GM19043 (cell line): ENCODE data around the gene SCD.
"Not testable (repeated sequence)": the region's sequence is repeated elsewhere in the genome, so short reads cannot be mapped to it uniquely, and the experiment has no call there.

Experiments
- ATAC-seq: cut with Tn5 transposase; IDR thresholded peaks from one replicate; pipeline ENCODE4 v1.9.1; 2021; ENCODE audit warnings: low read depth; ENCODE audit not compliant: unreplicated experiment

Gene SCD

GRCh38 chr10:100346765-100347567, at the start of gene SCD:
TSS of gene SCD (plus strand) at chr10:100347233. CDS start at chr10:100347505, 272 bp downstream.
- peak; percentile 93 for ATAC-seq

- no peak for ATAC-seq
Measured at GRCh38 chr10:100297242-100297641, 49.8 kb upstream of the SCD start.

GRCh38 chr10:100301123-100301522, 45.9 kb upstream of the SCD start:
- not testable (repeated sequence) for ATAC-seq

- ATAC-seq, result no peak
Measured at GRCh38 chr10:100303724-100304319, 43.2 kb upstream of the SCD start.

- no peak for ATAC-seq
Measured at GRCh38 chr10:100304414-100304813, 42.6 kb upstream of the SCD start.

GRCh38 chr10:100306861-100307260, 40.2 kb upstream of the SCD start:
- no peak for ATAC-seq

- ATAC-seq, result no peak
Measured at GRCh38 chr10:100307684-100308083, 39.3 kb upstream of the SCD start.

- no peak for ATAC-seq
Measured at GRCh38 chr10:100311298-100311697, 35.7 kb upstream of the SCD start.

GRCh38 chr10:100315615-100316014, 31.4 kb upstream of the SCD start:
- ATAC-seq, result no peak

- ATAC-seq, result no peak
Measured at GRCh38 chr10:100318207-100318606, 28.8 kb upstream of the SCD start.

GRCh38 chr10:100319707-100320402, 27.2 kb upstream of the SCD start:
- ATAC-seq, result no peak

GRCh38 chr10:100325158-100325557, 21.9 kb upstream of the SCD start:
- ATAC-seq, result no peak

- ATAC-seq, result peak; percentile 99
Measured at GRCh38 chr10:100327007-100327717, 19.9 kb upstream of the SCD start.

GRCh38 chr10:100327718-100328009, 19.4 kb upstream of the SCD start:
- no peak for ATAC-seq

- ATAC-seq, result no peak
Measured at GRCh38 chr10:100328198-100328597, 18.8 kb upstream of the SCD start.

GRCh38 chr10:100330079-100330478, 17.0 kb upstream of the SCD start, which contains the start of gene PKD2L1:
TSS of gene PKD2L1 (minus strand) at chr10:100330228. CDS start at chr10:100330103, 125 bp downstream.
- ATAC-seq, result no peak

GRCh38 chr10:100333106-100333505, 13.9 kb upstream of the SCD start:
- ATAC-seq, result no peak

- no peak for ATAC-seq
Measured at GRCh38 chr10:100333661-100334440, 13.2 kb upstream of the SCD start.

- ATAC-seq, result no peak
Measured at GRCh38 chr10:100334762-100335161, 12.3 kb upstream of the SCD start.

GRCh38 chr10:100338434-100339036, 8.5 kb upstream of the SCD start:
- no peak for ATAC-seq
